Adrenal gland (tissue), 12 donors: Measurements from ENCODE around the gene PROSER2. TPM values are rescaled to one million over a fixed set of nuclear protein-coding genes. Genes with fewer than 3 reads are reported as not detected.

ENCODE experiments used
- DNase-seq, 7 donors: peaks; one replicate each; pipeline ENCODE4 v3.0.0-alpha.2; 2019 to 2020
- H3K27ac ChIP-seq, 5 donors: fragments of 200-600 bp; sonication (generic) in 4 of 5; 1 replicate in 3 of 5; 2 replicates in 2 of 5; pipeline versions ENCODE4 v1.5.1 to v1.8.0; 2016 to 2020; ENCODE audit warnings: mild to moderate bottlenecking in 1 of 5
- H3K27me3 ChIP-seq: fragments of 200-600 bp; 2 replicates; pipeline ENCODE4 v1.8.0; 2021
- H3K36me3 ChIP-seq, 2 donors: fragments of 200-600 bp; replicated peaks in 1 of 2; 1 replicate in 1 of 2; 2 replicates in 1 of 2; pipeline versions ENCODE4 v1.5.1 to v1.8.0; 2018 to 2022
- H3K4me1 ChIP-seq, 2 donors: fragments of 200-600 bp; replicated peaks in 1 of 2; 1 replicate in 1 of 2; 2 replicates in 1 of 2; pipeline versions ENCODE4 v1.5.1 to v1.8.0; 2018 to 2021
- H3K4me3 ChIP-seq, 4 donors: fragments of 200-600 bp; sonication (generic) in 3 of 4; one replicate each; pipeline ENCODE4 v1.5.1; 2016 to 2018
- H3K9me3 ChIP-seq, 3 donors: fragments of 200-600 bp; sonication (generic) in 1 of 3; replicated peaks in 1 of 3; 1 replicate in 2 of 3; 2 replicates in 1 of 3; pipeline versions ENCODE4 v1.5.1 to v1.8.0; 2016 to 2021
- POLR2A ChIP-seq, 2 donors: fragments of 450-650 bp; IDR thresholded peaks; one replicate each; pipeline ENCODE4 v1.6.1; 2017; ENCODE audit warnings: antibody characterized with exemption in 2 of 2, mild to moderate bottlenecking in 2 of 2, moderate library complexity in 1 of 2
- WGBS, 4 donors: extraction: QIAGEN DNeasy Blood & Tissue Kit in 2 of 4; methylation state at CpG; one replicate each; pipeline versions ENCODE4 v1.1.5 to v1.1.7; 2013 to 2017; 5-methylcytosine and 5-hydroxymethylcytosine counted together
- intact Hi-C, 2 donors: fragments of 100-400 bp; cut with DNase I; formaldehyde crosslinking; loops; one replicate each; pipeline versions ENCODE4 v1.14.1 to v1.15.0; 2022 to 2023
- polyA plus RNA-seq, 3 donors: library from polyadenylated mRNA; stranded (reverse); fragments of 200-250 nt in 2 of 3; fragments of 350-450 nt in 1 of 3; fragmentation: Illumina TruSeq in 1 of 3; extraction: RNeasy Lipid Tissue Mini Kit (QIAGEN cat#74804) in 1 of 3; gene quantifications; one replicate each; pipeline ENCODE4 v1.2.3, GENCODE V29; 2013 to 2014
- total RNA-seq, 9 donors: library from RNA; depleted of rRNA in 4 of 9; stranded (reverse); fragments of >200 nt in 4 of 9; fragments of 120-200 nt in 1 of 9; fragmentation: NEBNext Ultra II Directional in 1 of 9; extraction: Animal tissue kit (Norgen Biotek cat#: 25700) in 1 of 9; gene quantifications; one replicate each; pipeline versions ENCODE4 v1.1.0 to v1.2.4, GENCODE V29; 2013 to 2023
- TF ChIP-seq, protein P1 (sequence below), 6 experiments: fragments of 450-650 bp in 4 of 6; fragments of 200-600 bp in 2 of 6; sonication (generic) in 1 of 6; IDR thresholded peaks; 1 replicate in 5 of 6; 2 replicates in 1 of 6; pipeline versions ENCODE4 v1.5.1 to v1.8.0; 2016 to 2021; ENCODE audit warnings: antibody characterized with exemption in 6 of 6, mild to moderate bottlenecking in 2 of 6, moderate library complexity in 1 of 6
- donor health status: healthy with polysubstance abuse.
- donor health status: Bipolar disorder and iron deficiency.
- donor health status: DM: yes; HTN: yes; CAD: no.
- donor health status: DM: no; HTN: no; CAD: no.
- donor health status: DM: no; HTN: no; CAD: no.
- donor health status: DM: yes; HTN: yes; CAD: no.

The PROSER2 gene
- total and polyA plus RNA-seq, 12 donors = 0.33 to 16.6 (median 2.3) TPM

GRCh38 chr10:11842411-11842810, 19.3 kb downstream of the PROSER2 start:
- TF ChIP-seq POLR2A (IDR thresholded peaks at IDR 0.05) = no peak
- TF ChIP-seq, protein P1, sequence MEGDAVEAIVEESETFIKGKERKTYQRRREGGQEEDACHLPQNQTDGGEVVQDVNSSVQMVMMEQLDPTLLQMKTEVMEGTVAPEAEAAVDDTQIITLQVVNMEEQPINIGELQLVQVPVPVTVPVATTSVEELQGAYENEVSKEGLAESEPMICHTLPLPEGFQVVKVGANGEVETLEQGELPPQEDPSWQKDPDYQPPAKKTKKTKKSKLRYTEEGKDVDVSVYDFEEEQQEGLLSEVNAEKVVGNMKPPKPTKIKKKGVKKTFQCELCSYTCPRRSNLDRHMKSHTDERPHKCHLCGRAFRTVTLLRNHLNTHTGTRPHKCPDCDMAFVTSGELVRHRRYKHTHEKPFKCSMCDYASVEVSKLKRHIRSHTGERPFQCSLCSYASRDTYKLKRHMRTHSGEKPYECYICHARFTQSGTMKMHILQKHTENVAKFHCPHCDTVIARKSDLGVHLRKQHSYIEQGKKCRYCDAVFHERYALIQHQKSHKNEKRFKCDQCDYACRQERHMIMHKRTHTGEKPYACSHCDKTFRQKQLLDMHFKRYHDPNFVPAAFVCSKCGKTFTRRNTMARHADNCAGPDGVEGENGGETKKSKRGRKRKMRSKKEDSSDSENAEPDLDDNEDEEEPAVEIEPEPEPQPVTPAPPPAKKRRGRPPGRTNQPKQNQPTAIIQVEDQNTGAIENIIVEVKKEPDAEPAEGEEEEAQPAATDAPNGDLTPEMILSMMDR (IDR thresholded peaks at IDR 0.05) = no peak
- DNase-seq = no peak
- no peaks in the 10 kb centered on the region for H3K9me3 ChIP-seq
- no peaks in the 10 kb centered on the region for H3K36me3 ChIP-seq
- no peaks in the 10 kb centered on the region for H3K4me1 ChIP-seq
- no peaks in the 10 kb centered on the region for H3K27me3 ChIP-seq
- 75 to 86% (median 81%) methylated on average over 3 of the region's 3 CpGs for WGBS, 4 donors
- no peak overlapping the region for H3K4me3 ChIP-seq
- no peak overlapping the region for H3K27ac ChIP-seq
- intact Hi-C loops = no loop called here

DNA sequence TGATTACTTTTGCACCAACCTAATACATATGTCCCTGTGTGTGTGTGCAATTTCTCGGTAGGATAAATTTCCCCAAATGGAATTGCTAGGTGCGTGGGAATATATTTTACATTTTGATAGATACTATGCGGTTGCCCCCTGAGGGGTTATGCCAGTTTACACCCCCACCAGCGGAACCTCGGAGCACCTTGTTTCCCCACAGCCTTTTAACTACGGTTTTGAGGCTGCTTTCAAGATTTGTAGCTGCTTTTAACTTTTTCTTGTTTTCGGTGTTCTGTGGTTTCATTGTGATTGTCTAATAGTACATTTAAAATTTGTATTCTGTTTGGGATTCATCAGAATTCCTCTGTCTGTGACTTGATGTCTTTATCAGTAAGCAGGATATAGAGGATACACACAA, 22.0 kb downstream of the PROSER2 start:
- TF ChIP-seq POLR2A (IDR thresholded peaks at IDR 0.05) = no peak
- TF ChIP-seq, protein P1 (IDR thresholded peaks at IDR 0.05) = no peak
- Histone ChIP-seq H3K4me1 (no peaks in the 10 kb centered on the region), H3K27ac (no peak overlapping the region), H3K27me3 (no peaks in the 10 kb centered on the region), H3K9me3 (no peaks in the 10 kb centered on the region), H3K36me3 (no peaks in the 10 kb centered on the region), H3K4me3 (no peak overlapping the region)
- 78 to 87% (median 81%) methylated on average over 7 of the region's 7 CpGs for WGBS, 4 donors
- intact Hi-C loops = no loop called here
- no peak for DNase-seq

GRCh38 chr10:11846542-11846941, 23.4 kb downstream of the PROSER2 start:
- Histone ChIP-seq H3K4me3 (no peak overlapping the region), H3K36me3 (no peaks in the 10 kb centered on the region), H3K4me1 (no peaks in the 10 kb centered on the region), H3K27me3 (no peaks in the 10 kb centered on the region), H3K27ac (no peak overlapping the region), H3K9me3 (no peaks in the 10 kb centered on the region)
- intact Hi-C loops = no loop called here
- 67 to 86% (median 75%) methylated on average over 7 to 8 of the region's 8 CpGs for WGBS, 4 donors
- no peak for DNase-seq
- TF ChIP-seq, protein P1 (IDR thresholded peaks at IDR 0.05) = no peak
- TF ChIP-seq POLR2A (IDR thresholded peaks at IDR 0.05) = no peak

DNA sequence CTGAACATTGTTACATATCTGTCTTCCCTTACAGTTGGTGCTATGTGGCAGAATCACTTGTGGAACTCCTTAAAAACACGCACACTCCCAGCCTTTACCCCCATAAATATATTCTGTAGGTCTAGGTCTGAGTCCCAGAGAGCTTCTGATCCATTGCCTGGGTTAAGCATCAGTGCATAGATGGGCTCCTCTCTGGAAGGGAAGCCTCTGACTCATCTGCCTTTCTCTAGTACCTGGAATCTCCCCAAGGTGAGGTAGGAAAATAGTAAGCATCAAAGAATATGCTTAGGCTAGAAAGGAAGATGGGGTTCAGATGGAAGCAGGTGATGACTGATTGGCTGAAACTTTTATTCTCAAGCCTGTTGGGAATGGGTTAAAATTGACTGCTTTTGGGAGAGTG, 26.1 kb downstream of the PROSER2 start:
- DNase-seq = no peak
- 72 to 80% (median 75%) methylated on average over 1 of the region's 1 CpG for WGBS, 4 donors
- Histone ChIP-seq H3K4me1 (no peaks in the 10 kb centered on the region), H3K36me3 (no peaks in the 10 kb centered on the region), H3K27ac (no peak overlapping the region), H3K9me3 (no peaks in the 10 kb centered on the region), H3K27me3 (no peaks in the 10 kb centered on the region), H3K4me3 (no peak overlapping the region)
- intact Hi-C loops = no loop called here
- TF ChIP-seq, protein P1 (IDR thresholded peaks at IDR 0.05) = no peak
- TF ChIP-seq POLR2A (IDR thresholded peaks at IDR 0.05) = no peak
